NCI-H2107 treated with DMSO at 0.1 percent for 48 hours (cell line): ENCODE data around the gene BRD3OS.

Experiments
- DNase-seq: peaks from one replicate; lab custom pipeline; 2025; ENCODE audit not compliant: unreplicated experiment; lab: John Stamatoyannopoulos, UW

BRD3OS gene

DNA sequence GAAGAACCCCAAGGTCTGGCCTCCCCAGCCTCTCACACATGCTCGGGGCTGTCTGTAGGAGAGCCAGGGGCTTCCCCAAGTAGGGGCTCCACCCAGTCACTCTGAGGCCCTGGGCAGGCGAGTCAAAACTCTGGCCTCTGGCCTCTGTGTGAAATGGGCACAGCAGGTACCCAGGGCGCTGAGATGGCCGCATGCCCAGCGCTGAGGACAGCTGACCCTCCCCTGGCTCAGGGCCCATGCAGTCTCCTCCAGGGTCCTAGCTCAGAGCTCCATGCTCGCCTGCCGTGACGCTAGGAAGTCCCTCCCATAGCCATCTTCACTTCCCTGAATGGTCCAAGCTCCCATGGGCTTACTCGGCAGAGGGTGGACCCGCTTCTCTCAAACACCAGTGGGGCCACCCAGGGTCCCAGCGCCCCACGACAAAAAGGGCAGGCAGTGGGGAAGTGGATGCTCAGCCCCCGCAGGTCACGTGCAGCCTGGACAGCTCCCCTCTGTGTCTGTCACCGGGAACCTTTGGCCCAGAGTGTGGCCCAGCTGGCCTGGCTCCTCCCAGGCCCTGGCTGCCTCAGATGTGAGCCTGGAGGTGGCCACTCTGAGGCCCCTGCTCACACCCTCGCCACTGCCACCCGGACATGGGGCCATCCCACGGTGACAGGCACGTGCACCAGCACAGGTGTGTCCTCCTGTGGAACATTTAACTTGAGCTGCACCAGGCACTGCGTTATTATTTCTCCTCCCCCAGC, 21.0 kb upstream of the BRD3OS start:
- DNase-seq = no peak

DNA sequence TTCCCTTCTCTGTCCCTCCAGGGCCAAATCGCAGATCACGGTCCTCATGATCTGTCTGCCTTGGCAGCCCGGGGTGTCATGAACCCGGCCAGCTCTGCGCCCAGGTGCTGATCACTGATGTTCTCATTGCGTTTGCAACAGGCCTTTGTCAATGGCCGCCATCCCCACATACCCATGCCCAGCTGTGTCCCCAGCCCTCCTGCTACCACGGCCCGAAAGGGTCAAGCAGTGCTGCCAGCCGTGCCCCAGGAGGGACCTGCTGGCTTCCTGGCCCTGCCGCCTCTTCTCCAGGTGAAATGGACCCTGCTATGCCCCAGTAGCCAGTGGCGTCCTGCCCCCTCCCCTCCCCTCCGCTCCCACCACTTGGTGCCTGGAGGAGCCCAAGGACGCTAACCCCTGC, 20.4 kb upstream of the BRD3OS start:
- DNase-seq = no peak

DNA sequence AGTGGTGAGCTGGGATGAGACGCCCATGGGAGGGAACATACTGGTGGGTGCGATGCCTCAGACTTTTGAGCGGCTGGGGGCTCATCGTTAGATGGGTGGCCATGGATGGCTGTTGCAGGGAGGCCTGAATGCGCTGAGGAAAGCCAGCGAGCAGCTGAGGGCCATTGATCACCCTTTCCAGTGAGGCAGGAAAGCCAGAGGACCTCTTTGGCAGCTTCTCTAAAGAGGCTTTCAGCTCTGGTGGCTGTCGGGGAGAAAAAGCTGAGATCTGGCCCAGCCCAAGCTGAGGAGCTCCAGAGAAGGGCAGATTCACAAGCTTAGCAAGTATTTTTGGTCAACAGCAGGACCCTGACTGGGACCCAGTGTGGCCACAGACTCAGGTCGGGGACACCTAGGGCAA, 19.9 kb upstream of the BRD3OS start:
- no peak for DNase-seq

DNA sequence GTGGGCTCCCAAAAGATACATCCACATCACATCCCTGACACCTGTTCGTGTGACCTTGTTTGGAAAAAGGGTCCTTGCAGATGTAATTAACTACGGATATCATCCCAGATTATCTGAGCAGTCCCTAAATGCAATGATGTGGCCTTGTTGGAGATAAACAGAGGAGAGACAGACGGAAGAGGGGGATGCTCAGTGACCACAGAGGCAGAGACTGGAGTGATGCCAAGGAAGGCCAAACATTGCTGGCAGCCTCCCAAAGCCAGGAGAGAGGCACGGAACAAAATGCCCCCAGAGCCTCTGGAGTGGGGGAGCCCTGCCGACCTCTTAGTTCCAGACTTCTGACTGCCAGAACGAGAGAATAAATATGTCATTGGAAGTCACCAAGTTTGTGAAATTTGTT, 18.1 kb upstream of the BRD3OS start:
- no peak for DNase-seq

DNA sequence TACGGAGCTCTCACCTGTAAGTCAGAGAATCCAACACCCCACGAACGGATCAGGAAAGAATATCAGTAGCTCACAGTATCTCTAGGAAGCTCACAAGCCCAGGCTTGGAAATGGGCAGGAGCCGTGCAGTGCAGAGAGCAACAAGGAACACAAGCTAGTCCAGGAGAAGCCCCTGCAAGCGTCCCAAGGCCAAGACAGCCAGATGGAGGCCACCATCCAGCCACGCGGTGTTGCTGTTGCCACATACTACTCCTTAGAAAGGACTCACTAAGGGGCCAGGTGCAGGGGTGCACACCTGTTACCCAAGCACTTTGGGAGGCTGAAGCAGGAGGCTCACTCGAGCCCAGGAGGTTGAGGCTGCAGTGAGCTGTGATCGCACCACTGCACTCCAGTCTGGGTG, 17.7 kb upstream of the BRD3OS start:
- no peak for DNase-seq

DNA sequence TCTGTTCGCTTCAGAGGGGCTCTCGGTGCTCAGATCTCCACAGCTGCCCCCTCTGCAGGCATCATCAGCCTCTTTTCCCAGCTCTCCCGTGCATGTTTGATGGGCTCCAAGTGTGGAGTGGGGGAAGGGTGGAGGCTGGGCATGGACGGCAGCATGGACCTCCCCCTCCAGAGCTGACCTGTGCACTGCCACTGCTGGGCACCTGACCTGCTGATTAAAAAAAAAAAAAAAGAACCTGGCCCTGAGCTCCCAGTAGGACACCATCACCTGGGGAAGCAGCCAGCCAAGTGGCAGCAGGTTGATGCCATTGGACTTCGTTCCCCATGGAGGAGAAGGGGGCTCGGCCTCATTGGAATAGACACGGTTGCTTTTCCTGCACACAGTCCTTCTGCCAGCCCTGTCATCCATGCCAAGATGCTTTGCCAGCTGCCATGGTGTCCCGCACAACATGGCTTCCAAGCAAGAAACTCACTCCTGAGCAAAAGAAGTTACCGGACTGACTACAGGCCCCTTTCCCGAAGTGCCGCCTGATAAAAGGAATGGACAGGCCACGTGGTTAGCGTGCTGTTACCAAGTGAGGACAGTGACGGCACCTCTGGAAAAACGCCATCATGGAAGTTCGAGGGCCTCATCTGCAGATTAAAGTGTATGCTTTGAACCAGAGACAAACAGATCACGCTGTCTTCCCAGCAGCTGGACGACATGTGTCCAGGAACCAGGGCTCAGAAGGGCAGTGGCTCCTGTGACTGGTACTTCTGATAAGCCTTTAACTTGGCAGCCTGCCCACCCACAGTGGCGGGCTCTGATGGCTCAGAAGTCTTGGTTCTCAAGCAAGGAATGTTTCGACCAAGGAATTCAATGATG, 14.7 kb upstream of the BRD3OS start:
- no peak for DNase-seq

DNA sequence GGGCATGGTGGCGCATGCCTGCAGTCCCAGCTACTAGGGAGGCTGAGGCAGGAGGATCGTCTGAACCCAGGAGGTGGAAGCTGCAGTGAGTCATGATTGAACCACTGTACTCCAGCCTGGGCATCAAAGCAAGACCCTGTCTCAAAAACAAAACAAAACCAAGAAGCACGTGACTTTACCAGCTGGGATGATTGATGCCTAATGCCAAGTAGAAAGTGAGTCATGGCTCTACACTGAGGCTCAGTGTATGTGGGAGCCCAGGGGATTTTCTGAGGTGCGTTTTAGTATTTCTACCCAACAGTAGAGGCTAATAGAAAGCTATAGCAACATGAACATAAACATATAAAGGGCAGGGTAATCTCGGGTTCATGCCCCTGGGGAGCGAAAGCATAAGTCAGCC, 13.9 kb upstream of the BRD3OS start:
- DNase-seq = no peak

DNA sequence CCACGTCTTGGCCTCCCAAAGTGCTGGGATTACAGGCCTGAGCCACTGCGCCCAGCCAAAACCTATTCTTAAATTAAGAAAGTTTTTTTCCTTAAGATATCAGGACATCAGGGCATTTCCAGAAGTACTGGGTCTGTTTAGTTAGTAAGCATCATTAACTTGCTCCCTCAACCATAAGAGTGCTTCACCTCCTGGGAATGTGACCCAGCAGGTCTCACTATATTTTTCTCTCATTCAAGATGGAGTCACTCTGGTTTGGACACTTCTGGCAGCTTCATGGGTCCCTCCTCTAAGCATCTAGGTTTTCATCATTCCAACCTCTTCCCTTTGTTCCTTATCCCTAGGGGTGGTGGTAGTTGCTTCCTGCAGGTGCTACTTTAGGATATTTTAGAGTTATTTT, 10.3 kb upstream of the BRD3OS start:
- no peak for DNase-seq

DNA sequence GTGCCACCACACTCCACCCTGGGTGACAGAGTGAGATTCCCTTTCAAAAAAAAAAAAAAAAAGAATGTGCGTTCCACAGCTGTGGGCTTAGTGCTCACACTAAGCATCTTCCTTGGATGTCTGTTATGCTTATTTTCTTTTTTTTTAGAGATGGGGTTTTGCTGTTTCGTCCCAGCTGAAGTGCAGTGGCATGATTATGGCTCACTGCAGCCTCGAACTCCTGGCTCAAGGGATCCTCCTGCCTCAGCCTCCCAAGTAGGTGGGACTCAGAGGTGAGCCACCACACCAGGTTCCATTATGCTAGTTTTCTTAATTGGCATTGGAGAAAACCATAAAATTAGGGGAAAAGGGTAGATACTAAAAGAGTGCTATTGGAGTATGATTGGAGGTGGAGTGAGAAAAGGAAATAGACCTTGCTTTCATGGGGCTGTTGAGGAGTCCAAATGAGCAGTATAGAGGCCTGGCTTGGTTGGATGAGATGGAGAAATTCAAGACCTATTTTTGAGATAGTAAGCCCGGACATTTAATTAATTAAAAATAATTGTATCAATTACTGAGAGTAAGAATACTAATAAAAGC, 978 bp upstream of the BRD3OS start:
- DNase-seq = no peak

DNA sequence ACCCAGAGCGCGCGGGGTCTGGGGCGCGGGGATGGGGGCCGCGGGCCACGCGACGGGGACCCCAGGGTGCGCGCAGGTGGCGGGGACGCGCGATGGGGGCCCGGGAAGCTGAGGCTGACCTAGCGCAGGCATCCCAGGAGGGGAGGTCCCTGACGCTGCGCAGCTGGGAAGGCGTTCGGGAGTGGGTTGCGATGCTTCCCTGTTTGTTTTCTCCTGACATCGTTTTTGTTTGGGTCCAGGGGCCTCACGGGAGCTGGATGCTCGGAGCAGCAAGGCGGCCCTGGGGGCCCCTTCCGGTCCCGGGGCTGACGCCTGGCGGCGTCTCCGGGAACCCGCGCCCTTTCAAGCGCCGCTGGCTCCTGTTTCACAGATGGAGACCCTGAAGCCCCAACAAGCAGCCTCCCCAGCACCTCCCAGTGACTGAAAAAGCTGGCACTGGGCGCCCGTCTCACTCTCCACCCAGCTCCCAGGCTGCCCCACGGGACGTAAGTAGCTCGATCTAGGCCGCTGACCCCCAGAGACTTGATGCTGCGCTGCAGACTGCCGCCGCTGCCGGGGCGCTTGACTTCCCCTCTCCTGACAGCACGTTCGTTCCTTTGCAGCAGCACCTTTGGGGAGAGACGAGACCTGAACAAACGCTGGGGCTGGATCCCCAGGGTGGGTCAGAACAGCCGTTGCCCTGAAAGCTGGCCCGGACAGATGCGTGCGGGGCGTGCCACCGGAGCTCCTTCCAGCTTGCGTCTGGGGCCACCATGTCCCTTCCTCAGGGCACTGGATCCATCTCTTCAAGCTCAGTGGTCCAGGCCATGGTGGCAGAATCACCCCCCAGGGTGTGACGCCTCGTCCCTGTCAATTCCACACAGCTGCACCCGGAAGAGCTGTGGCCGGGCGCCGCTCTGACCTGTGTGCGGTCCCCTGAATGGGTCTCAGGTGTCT, 593 bp downstream of the BRD3OS start:
- DNase-seq = no peak

DNA sequence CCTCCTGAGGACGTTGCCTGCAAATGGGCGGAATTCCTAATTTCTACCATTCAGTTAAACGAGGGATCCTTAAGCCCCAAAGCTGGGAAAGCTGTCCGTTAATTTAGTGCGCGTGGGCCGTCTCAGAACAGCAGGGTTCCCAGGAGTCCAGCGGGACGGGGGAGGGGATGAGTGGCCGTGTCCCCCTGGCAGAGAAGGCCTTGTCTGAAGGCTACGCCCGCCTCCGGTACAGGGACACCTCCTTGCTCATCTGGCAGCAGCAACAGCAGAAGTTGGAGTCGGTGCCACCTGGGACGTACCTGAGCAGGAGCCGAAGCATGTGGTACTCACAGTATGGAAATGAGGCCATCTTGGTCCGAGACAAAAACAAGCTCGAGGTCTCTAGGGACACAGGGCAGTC, 1.3 kb downstream of the BRD3OS start:
- DNase-seq = no peak

DNA sequence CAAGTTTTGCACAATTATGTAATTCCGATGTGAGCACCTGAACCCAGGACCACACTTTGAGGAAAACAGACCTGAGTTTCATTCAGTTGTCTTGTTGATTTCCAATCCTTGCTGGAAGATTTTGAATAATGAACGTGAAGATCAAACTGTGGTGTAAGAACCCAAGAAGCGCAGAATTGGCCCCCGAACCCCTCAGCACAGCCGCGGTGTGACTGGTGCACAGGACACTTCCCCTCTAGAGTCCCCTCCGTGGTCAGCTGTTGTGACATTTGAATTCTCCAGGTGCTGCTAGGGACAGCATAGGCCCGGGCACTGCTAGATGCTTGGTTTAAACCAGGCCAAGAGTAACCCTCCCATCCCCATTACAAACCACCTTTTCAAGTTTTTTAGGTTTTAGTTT, 1.7 kb downstream of the BRD3OS start:
- no peak for DNase-seq

DNA sequence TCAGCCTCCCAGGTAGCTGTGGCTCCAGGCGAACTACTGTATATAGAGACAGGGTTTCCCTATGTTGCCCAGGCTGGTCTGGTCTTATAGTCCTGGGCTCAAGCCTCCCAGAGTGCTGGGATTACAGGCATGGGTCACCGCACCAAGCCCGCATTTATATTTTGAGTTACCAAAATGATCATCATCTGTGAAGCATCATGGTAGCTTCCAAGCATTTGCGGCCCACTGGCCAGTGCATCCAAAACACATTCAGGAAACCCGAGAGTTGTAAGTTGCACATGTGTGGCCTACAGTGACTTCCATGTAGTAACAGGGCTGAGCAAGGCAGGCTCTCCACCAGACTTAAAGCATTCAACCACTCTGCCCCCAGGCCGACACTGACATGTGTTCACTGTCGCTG, 2.3 kb downstream of the BRD3OS start:
- no peak for DNase-seq

DNA sequence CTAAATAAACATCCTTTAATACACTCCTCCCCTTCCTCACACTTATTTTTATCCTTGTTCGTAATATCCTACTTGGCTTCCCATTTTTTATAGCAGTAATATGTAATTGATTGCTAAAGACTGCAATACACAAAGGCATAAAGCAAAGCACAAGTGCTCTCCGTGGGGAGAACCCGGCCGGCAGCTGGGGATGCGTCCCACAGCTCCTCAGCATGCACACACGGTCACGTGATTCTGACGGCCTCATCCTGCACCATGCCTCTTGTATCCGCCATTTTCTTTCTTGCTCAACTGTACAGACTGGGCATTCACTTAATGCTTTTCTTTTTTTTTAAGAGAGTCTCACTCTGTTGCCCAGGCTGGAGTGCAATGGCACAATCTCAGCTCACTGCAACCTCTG, 2.8 kb downstream of the BRD3OS start:
- no peak for DNase-seq

DNA sequence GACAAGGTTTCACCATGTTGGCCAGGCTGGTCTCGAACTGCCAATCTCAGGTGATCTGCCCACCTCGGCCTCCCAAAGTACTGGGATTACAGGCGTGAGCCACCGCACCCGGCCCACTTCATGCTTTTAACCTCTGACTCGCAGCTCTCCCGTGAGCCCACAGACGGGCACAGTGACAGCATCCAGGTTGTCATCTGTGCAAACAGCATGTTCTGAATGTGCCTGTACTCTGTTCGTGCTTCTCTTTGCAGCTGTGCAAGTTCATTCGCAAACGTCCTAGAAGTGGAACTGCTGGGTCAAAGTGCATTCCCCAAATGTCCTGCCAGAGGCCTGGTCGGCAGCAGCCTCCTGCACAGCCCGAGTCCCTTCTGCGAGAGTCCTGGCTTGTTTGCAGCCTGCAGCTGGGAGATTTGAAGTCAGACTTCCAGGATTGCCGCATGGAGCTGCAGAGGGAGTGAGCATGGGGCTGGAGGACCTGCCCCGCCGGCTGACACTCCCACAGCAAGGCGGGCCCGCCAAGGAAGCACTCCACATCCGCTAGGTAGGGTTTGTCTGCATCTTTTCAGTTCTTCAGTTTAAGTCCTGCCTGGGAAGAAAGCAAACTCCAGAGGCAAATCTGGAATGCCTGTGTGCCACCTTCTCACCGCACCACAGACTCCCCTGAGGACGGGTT, 3.4 kb downstream of the BRD3OS start:
- DNase-seq = no peak

DNA sequence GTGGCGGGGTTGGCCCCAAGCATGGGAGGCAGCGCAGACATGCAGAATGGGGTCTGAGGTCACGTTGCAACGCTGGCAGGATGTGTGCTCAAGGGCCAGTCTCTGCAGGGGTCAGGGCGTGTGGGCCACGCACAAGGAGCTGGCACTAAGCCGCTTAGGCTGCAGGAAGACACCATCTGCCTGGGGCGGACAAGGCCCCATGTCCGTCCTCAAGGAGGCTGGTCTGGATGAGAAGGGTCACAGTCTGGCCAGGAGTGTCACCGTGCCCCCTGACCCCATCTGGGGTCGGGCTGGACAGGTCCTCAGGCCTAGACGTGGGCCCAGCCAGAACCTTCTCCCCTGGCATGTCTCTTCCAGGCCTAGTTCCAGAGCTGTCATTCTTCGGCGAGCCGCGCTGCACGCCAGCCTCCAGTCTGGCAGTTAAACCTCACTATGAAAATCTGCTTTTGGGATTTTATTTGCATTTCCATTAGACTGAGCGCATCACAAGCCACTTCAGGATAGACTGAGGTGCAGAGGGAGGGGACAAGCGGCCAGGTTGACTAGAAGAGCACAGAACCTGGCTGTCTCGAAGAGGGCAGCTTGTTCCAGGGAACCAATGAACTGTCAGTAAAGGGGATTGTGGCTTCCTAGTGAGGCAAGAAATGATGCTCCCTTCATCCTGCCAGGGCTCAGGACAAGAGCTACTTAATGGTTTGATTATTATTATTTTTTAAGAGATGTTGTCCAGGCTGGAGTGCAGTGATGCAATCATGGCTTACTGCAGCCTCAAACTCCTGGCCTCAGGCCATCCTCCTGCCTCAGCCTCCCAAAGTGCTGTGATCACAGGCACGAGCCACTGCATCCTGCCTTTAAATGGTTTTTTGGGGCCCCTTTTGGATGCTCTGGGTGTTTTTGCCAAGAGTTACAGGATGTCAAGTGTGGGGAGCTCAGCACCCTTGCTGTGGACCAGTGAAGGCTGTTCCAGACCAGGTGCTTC, 4.3 kb downstream of the BRD3OS start:
- DNase-seq = no peak

DNA sequence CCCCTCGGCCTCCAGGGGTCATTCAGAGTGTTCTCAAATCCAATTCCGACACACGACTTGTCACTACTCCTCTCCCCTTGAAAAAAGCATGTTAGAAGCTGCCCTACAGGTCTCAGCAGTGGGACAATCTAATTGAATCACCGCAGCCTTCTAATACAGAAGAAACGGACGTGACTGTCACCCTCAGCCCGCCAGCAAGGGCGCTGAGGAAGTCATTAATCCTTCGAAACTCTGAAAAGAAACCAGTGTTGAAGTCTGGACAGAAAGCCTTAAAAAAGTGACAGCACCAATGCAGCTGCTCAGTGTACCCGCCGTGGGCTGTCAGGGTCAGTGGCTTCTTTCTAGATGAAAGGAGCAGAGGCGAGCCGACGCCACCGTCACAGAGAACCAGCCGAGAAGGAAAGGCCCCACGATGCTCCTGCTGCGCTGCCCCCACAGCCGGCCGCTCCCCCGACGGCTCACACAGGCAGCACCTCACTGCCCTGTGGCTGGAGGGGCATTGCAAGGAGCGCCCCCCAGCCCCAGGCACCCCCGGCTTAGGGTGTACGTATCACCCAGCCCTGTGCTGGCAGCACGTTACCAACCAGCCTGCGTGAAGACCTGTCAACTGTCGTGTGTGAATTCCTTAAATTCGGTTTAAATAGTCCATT, 5.7 kb downstream of the BRD3OS start:
- no peak for DNase-seq

DNA sequence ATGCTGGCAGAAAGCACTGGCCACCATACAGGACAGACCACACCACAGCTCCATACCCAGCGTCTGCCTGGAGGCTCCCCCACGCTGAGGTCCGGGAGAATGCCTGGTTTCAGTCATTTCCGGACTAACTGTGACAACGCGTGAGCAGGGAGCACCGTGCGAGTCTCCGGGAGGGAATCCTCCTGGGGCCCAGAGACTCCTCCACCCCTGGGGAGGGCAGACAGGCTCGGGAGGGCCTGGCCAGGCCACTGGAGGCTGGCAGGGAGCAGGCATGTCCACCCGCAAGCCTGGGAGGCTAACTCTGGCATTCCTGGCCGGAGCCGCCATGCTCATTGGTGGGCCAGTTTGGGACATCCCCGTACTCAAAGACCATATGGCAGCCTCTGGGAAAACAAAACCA, 6.5 kb downstream of the BRD3OS start:
- no peak for DNase-seq
